Measurements from ENCODE around the gene DOHH. TPM values are rescaled to one million over a fixed set of nuclear protein-coding genes. Genes with fewer than 3 reads are reported as not detected.

DOHH gene
- total and polyA plus RNA-seq, 9 of the 15 experiments (the other 6 are each of a cell fraction or from before 2014, with no cell fraction given) = 0.14 to 47.2 (median 5.1) TPM

DNA sequence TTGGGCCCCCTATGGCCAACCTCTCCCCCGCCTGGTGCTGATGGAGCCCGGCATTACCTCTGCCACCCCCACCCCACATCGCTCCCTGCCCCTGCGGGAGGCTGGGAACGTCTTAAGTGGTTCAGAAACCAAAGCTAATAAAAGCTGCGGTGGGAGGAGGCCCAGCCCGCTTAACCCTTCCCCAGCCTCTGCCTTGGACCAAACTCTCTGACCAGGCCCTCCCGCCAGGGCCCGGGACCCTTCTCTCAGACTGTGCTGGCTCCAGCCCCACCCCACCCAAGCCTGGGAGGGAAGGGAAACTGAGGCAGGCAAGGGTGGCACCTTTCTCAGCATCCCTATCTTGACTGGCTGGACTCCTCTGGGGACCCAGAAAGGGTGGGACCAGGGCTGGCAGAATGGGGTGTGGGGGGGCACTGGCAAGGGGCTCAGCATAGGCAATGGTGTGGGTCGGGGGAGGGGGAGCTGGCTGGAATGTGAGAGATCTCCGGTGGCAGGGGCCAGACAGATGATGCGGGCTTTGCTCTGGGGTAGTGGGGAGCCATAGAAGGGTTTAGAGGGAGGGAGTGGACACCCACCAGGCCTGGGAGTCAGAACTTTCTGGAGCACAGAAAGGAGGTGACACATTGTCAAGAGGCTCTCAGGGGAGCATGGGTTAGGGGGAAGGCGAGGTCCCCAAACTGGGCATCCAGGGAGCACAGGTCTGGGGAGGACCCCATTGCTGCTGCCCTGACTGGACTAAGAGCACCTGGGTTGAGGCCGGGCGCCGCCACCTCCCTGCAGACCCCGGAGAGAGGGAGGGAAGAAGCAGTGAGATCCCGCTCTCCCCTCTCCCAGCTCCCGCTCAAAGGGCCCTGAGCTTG, 42.0 kb downstream of the DOHH start:
- H3K9me3 ChIP-seq (replicated peaks; ENCODE audit: control insufficient read depth, insufficient read depth, low read depth, low read length) = no peaks in the 10 kb centered on the region
- ChIA-PET CTCF (ENCODE audit: low intra/inter-chr PET ratio) (no interaction called here), POLR2A (no interaction called here)
- intact Hi-C loops (cut with micrococcal nuclease) (no loop called here), in situ Hi-C loops (cut with MboI) (no loop called here)
- H3K4me1 ChIP-seq (replicated peaks in 1 of 2; ENCODE audit: control insufficient read depth in 2 of 2, insufficient read depth in 2 of 2, low read length in 2 of 2) = peaks cover 0 to 47% of the 10 kb centered on the region in 2 experiments; a peak in 2 of 5 replicates
- peak in 1 of 4 experiments; percentile 19 for DNase-seq (ENCODE audit: extremely low read depth in 1 of 4, low spot score in 3 of 4)
- H3K27ac ChIP-seq (ENCODE audit: extremely low read depth, low read depth, low read length) = no peak overlapping the region
- H3K9me1 ChIP-seq (ENCODE audit: control insufficient read depth, insufficient read depth, low read length) = no peaks in the 10 kb centered on the region
- no peak for FAIRE-seq
- H3K4me3 ChIP-seq = no peak overlapping the region
- no peak overlapping the region for H2AFZ ChIP-seq (ENCODE audit: low read depth, low read length)
- H3K27me3 ChIP-seq (ENCODE audit: control insufficient read depth in 2 of 2, insufficient read depth in 2 of 2, low read length in 2 of 2) = no peaks in the 10 kb centered on the region
- H4K20me1 ChIP-seq (replicated peaks; ENCODE audit: control insufficient read depth, insufficient read depth, low read length) = peaks cover 8% of the 10 kb centered on the region
- H3K79me2 ChIP-seq (ENCODE audit: control insufficient read depth, insufficient read depth, low read length) = peaks cover 5% of the 10 kb centered on the region; the same call in 2 of the 3 replicates
- no peak overlapping the region for H3K9ac ChIP-seq (ENCODE audit: insufficient read depth in 1 of 2, low read depth in 2 of 2, low read length in 2 of 2)
- ATAC-seq = no peak
- peaks cover 88% of the 10 kb centered on the region for H3K36me3 ChIP-seq (ENCODE audit: control insufficient read depth, insufficient read depth, low read length)
- H3K4me2 ChIP-seq (ENCODE audit: insufficient read depth, low read length) = no peak overlapping the region
- BruUV-seq (replicated peaks) = no TSS peak
- WGBS (ENCODE audit: insufficient coverage, low coverage, missing lambda C conversion rate) = 84% methylated on average over 11 of the region's 19 CpGs
- TF ChIP-seq MYBL2 (IDR thresholded peaks at IDR 0.05; ENCODE audit: low read depth) (no peak), MYBL2 (CRISPR knock-in tag; IDR thresholded peaks at IDR 0.05; ENCODE audit: borderline replicate concordance) (no peak), ZNF445 (CRISPR knock-in tag; IDR thresholded peaks at IDR 0.05; ENCODE audit: low read depth) (no peak), ETV5 (CRISPR knock-in tag; IDR thresholded peaks at IDR 0.05; ENCODE audit: low read depth) (no peak), KDM1A (IDR thresholded peaks at IDR 0.05) (0 out of 4 replicates have a peak, but pooled peaks have one; percentile 12 to 41), MTA1 (IDR thresholded peaks at IDR 0.05; ENCODE audit: borderline replicate concordance) (no peak), ILK (tag; IDR thresholded peaks at IDR 0.05; ENCODE audit: borderline replicate concordance, low read depth) (no peak), ZEB2 (IDR thresholded peaks at IDR 0.05) (no peak), ZNF431 (CRISPR knock-in tag; IDR thresholded peaks at IDR 0.05) (no peak)
- TF ChIP-seq, protein P1, sequence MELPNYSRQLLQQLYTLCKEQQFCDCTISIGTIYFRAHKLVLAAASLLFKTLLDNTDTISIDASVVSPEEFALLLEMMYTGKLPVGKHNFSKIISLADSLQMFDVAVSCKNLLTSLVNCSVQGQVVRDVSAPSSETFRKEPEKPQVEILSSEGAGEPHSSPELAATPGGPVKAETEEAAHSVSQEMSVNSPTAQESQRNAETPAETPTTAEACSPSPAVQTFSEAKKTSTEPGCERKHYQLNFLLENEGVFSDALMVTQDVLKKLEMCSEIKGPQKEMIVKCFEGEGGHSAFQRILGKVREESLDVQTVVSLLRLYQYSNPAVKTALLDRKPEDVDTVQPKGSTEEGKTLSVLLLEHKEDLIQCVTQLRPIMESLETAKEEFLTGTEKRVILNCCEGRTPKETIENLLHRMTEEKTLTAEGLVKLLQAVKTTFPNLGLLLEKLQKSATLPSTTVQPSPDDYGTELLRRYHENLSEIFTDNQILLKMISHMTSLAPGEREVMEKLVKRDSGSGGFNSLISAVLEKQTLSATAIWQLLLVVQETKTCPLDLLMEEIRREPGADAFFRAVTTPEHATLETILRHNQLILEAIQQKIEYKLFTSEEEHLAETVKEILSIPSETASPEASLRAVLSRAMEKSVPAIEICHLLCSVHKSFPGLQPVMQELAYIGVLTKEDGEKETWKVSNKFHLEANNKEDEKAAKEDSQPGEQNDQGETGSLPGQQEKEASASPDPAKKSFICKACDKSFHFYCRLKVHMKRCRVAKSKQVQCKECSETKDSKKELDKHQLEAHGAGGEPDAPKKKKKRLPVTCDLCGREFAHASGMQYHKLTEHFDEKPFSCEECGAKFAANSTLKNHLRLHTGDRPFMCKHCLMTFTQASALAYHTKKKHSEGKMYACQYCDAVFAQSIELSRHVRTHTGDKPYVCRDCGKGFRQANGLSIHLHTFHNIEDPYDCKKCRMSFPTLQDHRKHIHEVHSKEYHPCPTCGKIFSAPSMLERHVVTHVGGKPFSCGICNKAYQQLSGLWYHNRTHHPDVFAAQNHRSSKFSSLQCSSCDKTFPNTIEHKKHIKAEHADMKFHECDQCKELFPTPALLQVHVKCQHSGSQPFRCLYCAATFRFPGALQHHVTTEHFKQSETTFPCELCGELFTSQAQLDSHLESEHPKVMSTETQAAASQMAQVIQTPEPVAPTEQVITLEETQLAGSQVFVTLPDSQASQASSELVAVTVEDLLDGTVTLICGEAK (IDR thresholded peaks at IDR 0.05) = no peak
- TF ChIP-seq, protein P1 (CRISPR knock-in tag; IDR thresholded peaks at IDR 0.05) = no peak
- TF ChIP-seq, protein P2, sequence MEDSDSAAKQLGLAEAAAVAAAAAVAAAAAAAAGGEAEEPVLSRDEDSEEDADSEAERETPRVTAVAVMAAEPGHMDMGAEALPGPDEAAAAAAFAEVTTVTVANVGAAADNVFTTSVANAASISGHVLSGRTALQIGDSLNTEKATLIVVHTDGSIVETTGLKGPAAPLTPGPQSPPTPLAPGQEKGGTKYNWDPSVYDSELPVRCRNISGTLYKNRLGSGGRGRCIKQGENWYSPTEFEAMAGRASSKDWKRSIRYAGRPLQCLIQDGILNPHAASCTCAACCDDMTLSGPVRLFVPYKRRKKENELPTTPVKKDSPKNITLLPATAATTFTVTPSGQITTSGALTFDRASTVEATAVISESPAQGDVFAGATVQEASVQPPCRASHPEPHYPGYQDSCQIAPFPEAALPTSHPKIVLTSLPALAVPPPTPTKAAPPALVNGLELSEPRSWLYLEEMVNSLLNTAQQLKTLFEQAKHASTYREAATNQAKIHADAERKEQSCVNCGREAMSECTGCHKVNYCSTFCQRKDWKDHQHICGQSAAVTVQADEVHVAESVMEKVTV (CRISPR knock-in tag; IDR thresholded peaks at IDR 0.05) = no peak
